Activated T-cell treated with anti-CD3 and anti-CD28 coated beads, Interleukin-2, amount 50 U/mL, for 48 hours (primary cell): ENCODE data around the gene KLRF2.

Source experiments
- DNase-seq, 2 experiments: peaks; one replicate each; pipeline ENCODE4 v3.0.0-alpha.2; 2020

Gene KLRF2

DNA sequence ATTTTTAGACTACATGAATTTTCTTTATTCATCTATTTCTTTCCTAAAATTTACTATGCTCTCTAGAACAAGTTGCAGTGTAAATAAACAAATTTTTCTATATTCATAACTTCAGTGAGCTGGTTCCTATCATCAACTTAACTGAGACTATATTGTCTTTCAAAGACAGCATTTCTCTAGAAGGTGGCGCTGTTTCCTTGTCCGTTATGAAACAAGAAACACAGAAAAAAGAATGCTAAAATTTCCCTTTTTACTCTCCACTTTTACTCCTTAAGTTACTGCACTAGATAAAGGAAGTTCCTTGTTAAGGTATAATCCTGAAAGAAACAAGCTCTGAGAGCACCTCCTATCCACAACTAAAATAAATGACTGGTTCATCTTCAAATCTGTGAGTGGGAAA, 59.1 kb downstream of the KLRF2 start:
- no peak for DNase-seq

- DNase-seq: no peak
Measured at GRCh38 chr12:9941838-9942237, 60.5 kb downstream of the KLRF2 start.

DNA sequence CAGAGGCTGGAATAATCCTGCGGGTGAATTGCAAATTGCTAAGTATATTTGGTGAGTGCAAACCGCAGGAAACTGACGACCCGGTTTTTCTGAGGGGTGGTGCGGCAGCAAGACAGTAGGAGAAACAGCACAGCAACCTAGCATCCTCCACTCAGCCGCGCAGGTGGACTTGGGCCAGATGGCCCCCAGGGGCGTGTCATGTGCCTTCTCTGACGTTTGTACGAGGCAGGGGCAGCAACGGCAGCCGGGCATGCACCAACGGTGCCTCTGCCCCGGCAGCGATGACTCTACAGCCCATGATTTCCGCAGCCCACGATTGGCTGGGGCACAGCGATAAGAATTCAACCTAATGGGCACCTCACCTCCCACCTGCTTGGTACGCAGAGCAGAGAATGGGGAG, 62.0 kb downstream of the KLRF2 start:
- peak in 1 of 2 experiments; percentile 23 for DNase-seq

GRCh38 chr12:9944391-9944790, 63.1 kb downstream of the KLRF2 start:
- no peak for DNase-seq
